ENCODE data around the gene MED17.
"Not testable (repeated sequence)": the region's sequence is repeated elsewhere in the genome, so short reads cannot be mapped to it uniquely, and the experiment has no call there.

The MED17 gene
- 51.2 reads per million, percentile 69 among the genes with 10 or more reads in this experiment for total RNA-seq

GRCh38 chr11:93784145-93784934 is at the start of gene MED17:
Gene MED17, plus strand, starts transcription at chr11:93784282. Its CDS starts 232 bp downstream, at chr11:93784514.
- DNase-seq = peak; percentile 85

- no peak for DNase-seq
Measured at GRCh38 chr11:93734427-93735222, 49.5 kb upstream of the MED17 start.

- DNase-seq = no peak
Measured at GRCh38 chr11:93735627-93736026, 48.5 kb upstream of the MED17 start.

- DNase-seq = no peak
Measured at GRCh38 chr11:93736129-93736528, 48.0 kb upstream of the MED17 start.

GRCh38 chr11:93737904-93738612 is 46.0 kb upstream of the MED17 start:
- DNase-seq = no peak

GRCh38 chr11:93738647-93739081 is 45.4 kb upstream of the MED17 start:
- DNase-seq = no peak

GRCh38 chr11:93740031-93740729 is 43.9 kb upstream of the MED17 start:
- no peak for DNase-seq

- peak; percentile 46 for DNase-seq
Measured at GRCh38 chr11:93740730-93741093, 43.4 kb upstream of the MED17 start.

GRCh38 chr11:93741094-93741881 is 42.8 kb upstream of the MED17 start, which contains the start of the genes C11orf54 and TAF1D:
Gene C11orf54, plus strand, starts transcription at chr11:93741672. Its CDS starts 5,722 bp downstream, at chr11:93747394.
Gene TAF1D, minus strand, starts transcription at chr11:93741495. Its CDS starts 2,191 bp downstream, at chr11:93739304.
- peak; percentile 98 for DNase-seq

- no peak for DNase-seq
Measured at GRCh38 chr11:93741882-93742226, 42.2 kb upstream of the MED17 start.

GRCh38 chr11:93743291-93743690 is 40.8 kb upstream of the MED17 start:
- DNase-seq = no peak

GRCh38 chr11:93744669-93745004 is 39.4 kb upstream of the MED17 start:
- no peak for DNase-seq

GRCh38 chr11:93745005-93745755 is 38.9 kb upstream of the MED17 start:
- not testable (repeated sequence) for DNase-seq

GRCh38 chr11:93746101-93746500 is 38.0 kb upstream of the MED17 start:
- DNase-seq = no peak

- DNase-seq = no peak
Measured at GRCh38 chr11:93747122-93747521, 37.0 kb upstream of the MED17 start.

GRCh38 chr11:93751001-93751400 is 33.1 kb upstream of the MED17 start:
- DNase-seq = no peak

GRCh38 chr11:93753241-93753640 is 30.8 kb upstream of the MED17 start:
- DNase-seq = no peak

- no peak for DNase-seq
Measured at GRCh38 chr11:93756748-93757147, 27.3 kb upstream of the MED17 start.

GRCh38 chr11:93757301-93757700 is 26.8 kb upstream of the MED17 start:
- DNase-seq = no peak

- no peak for DNase-seq
Measured at GRCh38 chr11:93757924-93758865, 25.9 kb upstream of the MED17 start.

All from effector CD4-positive, alpha-beta T cell (primary cell).